Left colon (tissue), 2 donors: ENCODE measurements around the gene SDHA. TPM values are rescaled to one million over a fixed set of nuclear protein-coding genes. Genes with fewer than 3 reads are reported as not detected.
"Not testable (repeated sequence)": the region's sequence is repeated elsewhere in the genome, so short reads cannot be mapped to it uniquely, and the experiment has no call there.

Experiments used
- ATAC-seq: fragments of 200-7000 bp; cut with Tn5 transposase; one replicate; pipeline ENCODE4 v1.9.1; 2020; ENCODE audit warnings: mild to moderate bottlenecking, moderate library complexity
- DNase-seq, 2 donors: peaks; one replicate each; pipeline ENCODE4 v3.0.0-alpha.2; 2020
- intact Hi-C, 2 donors: fragments of 100-400 bp; cut with DNase I in 1 of 2; cut with micrococcal nuclease in 1 of 2; formaldehyde crosslinking; loops; one replicate each; pipeline versions ENCODE4 v1.11.2 to v1.14.0; 2022; cut with DNase I, micrococcal nuclease
- total RNA-seq, 2 donors: library from RNA; stranded (reverse); fragmentation: NEBNext Ultra II Directional; extraction: Animal tissue kit (Norgen Biotek cat#: 25700); gene quantifications; one replicate each; pipeline ENCODE4 v1.2.1, GENCODE V29; 2021
- donor health status: DM: no; HTN: no; CAD: no.
- donor health status: DM: yes; HTN: yes; CAD: no.

The SDHA gene
- total RNA-seq, 2 donors from 2014 or later, result 331 to 370 TPM

- intact Hi-C loops, DNase-seq, ATAC-seq: not testable (repeated sequence)
Observed at GRCh38 chr5:273491-273890, 55.4 kb downstream of the SDHA start.

- DNase-seq, intact Hi-C loops, ATAC-seq: not testable (repeated sequence)
Observed at GRCh38 chr5:274346-274745, 56.2 kb downstream of the SDHA start.

GRCh38 chr5:278646-279045 is 60.5 kb downstream of the SDHA start:
- intact Hi-C loops, result no loop called here
- ATAC-seq (no peak), DNase-seq (no peak)

GRCh38 chr5:279051-279665 is 61.0 kb downstream of the SDHA start:
- intact Hi-C loops, ATAC-seq, DNase-seq: not testable (repeated sequence)

GRCh38 chr5:285991-286557 is 68.0 kb downstream of the SDHA start:
- intact Hi-C loops, result no loop called here
- peak; percentile 13 for ATAC-seq
- no peak for DNase-seq

GRCh38 chr5:290200-290599 is 72.1 kb downstream of the SDHA start:
- DNase-seq, intact Hi-C loops, ATAC-seq: not testable (repeated sequence)

- ATAC-seq, intact Hi-C loops, DNase-seq: not testable (repeated sequence)
Observed at GRCh38 chr5:291345-291744, 73.2 kb downstream of the SDHA start.

GRCh38 chr5:294788-295187 is 76.7 kb downstream of the SDHA start:
- intact Hi-C loops, ATAC-seq, DNase-seq: not testable (repeated sequence)

- DNase-seq, intact Hi-C loops: not testable (repeated sequence)
- ATAC-seq, result peak; percentile 68
Observed at GRCh38 chr5:296207-296606, 78.1 kb downstream of the SDHA start.

- DNase-seq, intact Hi-C loops, ATAC-seq: not testable (repeated sequence)
Observed at GRCh38 chr5:296954-297353, 78.8 kb downstream of the SDHA start.

- DNase-seq, intact Hi-C loops: not testable (repeated sequence)
- peak; percentile 38 for ATAC-seq
Observed at GRCh38 chr5:297448-297847, 79.3 kb downstream of the SDHA start.

- ATAC-seq, intact Hi-C loops, DNase-seq: not testable (repeated sequence)
Observed at GRCh38 chr5:297991-298736, 80.0 kb downstream of the SDHA start.

GRCh38 chr5:298737-299125 is 80.6 kb downstream of the SDHA start:
- intact Hi-C loops, result no loop called here
- no peak for ATAC-seq
- no peak for DNase-seq

GRCh38 chr5:299921-300320 is 81.8 kb downstream of the SDHA start:
- ATAC-seq, DNase-seq, intact Hi-C loops: not testable (repeated sequence)

GRCh38 chr5:300691-301435 is 82.7 kb downstream of the SDHA start:
- intact Hi-C loops, ATAC-seq, DNase-seq: not testable (repeated sequence)

GRCh38 chr5:302416-302815 is 84.3 kb downstream of the SDHA start:
- ATAC-seq, result peak; percentile 31
- intact Hi-C loops, DNase-seq: not testable (repeated sequence)

- peak; percentile 50 for ATAC-seq
- DNase-seq, result no peak
- intact Hi-C loops, result no loop called here
Observed at GRCh38 chr5:302966-303365, 84.8 kb downstream of the SDHA start.

- DNase-seq, intact Hi-C loops, ATAC-seq: not testable (repeated sequence)
Observed at GRCh38 chr5:303741-304140, 85.6 kb downstream of the SDHA start.

- intact Hi-C loops, result no loop called here
- no peak for DNase-seq
- no peak for ATAC-seq
Observed at GRCh38 chr5:305050-305449, 86.9 kb downstream of the SDHA start.
